Endometrium (tissue), 2 donors: ENCODE measurements around the gene MAP7D3.
"Not testable (repeated sequence)": the region's sequence is repeated elsewhere in the genome, so short reads cannot be mapped to it uniquely, and the experiment has no call there.

Source experiments
- FAIRE-seq: peaks from 2 replicates; lab custom pipeline; 2012; peaks lifted over from hg19 to GRCh38; lab: Jason Lieb, UNC
- donor health status: control.
- donor health status: control.

Gene MAP7D3

DNA sequence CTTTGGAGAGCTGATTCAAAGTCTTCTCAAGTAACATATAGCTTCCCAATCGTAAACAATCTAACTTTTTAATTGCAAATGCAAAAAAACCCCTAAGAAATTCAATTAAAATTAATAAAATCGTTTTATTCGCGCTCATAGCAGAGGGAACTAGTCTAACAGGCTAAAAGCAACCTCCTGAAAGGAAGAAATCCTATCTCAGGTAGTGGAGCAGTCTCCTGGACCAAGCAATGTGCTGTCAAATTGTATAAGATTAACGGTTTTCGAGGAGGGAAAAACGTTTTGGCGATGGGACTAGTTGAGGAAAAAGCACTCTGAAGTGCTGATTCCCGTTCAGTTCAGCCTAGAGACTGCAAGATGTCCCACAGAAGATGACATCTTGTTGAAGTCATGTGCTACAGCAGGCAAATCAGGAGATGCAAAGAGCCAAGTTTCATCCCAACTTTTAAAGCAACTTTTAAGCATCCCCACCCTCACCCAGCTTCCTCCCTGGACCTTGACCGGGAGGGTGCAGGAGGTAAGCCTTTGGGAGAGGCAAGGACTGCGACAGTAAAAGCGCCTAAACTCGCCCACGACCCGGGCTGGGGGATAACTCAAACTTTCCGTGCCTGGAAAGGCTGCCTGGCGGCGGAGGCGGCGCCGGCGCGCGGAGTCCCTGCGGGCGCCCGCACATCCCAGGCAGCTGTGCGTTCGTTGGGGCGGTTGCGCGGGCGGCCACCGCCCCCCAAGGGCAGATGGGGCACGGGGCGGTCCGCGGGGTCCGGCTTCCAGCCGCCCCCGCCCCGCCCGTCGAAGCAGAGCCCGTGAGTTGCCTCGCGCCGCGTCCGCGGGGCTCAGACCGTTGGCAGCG is 784 bp downstream of the MAP7D3 start:
- no peak for FAIRE-seq

DNA sequence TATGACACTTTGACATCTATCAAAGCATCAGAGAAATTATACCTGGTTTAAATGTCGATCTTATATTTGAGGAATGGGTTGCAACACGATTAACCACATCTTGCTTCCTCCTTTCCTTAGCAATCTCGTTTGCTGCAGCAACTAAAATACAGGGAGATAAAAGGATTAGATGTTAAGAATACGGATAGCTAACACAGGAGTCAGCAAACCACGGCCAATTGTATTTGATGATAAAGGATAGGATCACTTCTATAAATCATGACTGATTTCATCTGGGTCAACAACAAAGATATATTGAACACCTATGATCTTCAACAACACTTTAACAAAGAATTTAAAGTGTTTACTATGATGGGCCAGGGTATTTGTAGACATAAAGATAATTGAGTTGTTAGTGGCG is 5.0 kb downstream of the MAP7D3 start:
- no peak for FAIRE-seq

- FAIRE-seq, result not testable (repeated sequence)
These were observed 13.4 kb downstream of the MAP7D3 start for GRCh38 chrX:136237849-136238248.

DNA sequence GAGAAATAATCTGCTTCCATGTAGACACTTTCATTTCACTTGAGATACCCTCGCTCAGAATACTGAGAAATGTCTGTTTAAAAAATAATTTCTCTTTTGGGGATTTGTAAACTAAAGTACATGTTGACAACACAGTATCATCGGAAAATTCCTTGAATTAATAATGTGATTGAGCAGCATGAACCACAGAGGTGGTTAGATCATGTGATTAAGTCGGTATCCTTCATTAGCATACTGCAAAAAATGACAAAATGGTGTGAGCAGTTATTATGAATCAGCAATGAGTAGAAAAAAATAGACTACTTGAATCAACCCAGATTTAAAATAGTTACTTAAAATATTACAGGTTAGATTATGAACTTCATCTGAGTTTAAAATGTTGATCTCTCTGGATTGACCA is 14.1 kb downstream of the MAP7D3 start:
- FAIRE-seq, result no peak

DNA sequence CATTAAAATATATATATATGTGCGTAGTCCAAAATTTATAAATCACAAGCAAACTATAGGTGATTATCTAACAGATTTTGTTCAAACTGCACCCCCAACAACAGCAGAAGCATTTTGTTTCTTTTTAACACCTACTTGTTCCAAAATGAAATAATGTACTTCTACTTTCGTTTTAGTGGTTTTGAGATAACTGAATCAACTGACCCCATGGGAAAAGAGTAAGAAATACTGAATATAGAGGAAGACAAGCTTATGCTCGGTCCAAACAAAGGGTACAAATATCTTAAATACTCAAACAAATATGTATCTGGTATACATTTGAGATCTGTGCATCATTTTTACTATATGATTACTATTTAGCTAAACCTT is 22.4 kb downstream of the MAP7D3 start:
- FAIRE-seq, result no peak

DNA sequence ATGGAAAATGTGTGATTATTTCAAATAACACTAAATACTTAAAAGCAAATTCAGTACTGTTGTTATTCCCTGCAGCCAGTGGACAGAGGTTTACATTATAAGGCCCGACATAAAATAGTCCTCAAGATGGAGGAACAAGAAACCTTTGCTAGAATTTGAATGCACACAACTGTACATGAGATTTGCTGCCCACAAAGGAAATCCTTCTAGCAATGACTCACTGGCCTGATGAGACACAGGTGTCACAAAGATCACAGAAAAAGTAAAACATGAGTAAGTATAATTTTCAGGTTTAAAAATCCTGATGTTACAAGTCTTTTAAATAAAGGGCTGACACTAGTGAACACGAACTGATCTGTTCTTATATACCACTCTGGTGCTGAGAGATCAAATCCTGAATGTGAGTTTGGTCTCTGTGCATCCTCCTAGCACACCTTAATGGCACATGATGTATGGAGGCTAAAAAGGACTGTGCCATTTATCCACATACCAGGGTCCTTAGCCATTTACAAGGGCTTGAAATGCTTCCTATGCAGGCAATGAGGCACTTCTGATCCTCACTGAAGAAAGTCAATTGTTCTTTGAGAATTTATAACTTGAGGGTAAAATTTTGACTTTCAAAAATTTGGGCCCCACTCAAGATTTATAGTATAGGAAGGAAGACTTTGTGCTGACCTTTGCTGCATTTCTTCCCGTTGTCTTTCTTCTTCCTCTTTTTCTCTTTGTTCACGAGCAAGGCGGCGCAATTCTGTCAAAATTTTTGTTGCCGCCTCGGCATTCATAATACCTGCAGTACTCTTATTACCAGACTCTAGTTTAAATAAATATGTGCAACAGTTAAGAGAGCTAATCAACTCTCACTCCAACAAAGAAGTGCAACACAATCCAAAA is 23.0 kb downstream of the MAP7D3 start:
- no peak for FAIRE-seq

DNA sequence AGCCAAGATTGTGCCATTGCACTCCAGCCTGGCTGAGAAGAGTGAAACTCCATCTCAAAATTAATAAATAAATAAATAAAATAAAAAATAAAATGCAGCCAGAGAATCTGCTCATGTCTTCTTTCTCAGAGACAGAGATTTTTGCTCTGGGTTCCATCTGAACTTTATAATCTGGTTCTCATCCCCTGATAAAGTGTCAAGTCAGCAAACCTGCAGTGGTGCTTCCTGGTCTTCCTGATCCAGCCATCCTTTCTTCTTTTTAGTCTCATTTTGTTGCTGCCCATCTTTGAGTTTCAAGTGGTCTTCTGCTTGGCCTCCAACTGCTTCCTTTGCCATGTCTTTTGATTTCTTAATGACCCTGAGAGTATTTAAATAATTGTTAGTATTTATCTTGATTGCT is 24.1 kb downstream of the MAP7D3 start:
- FAIRE-seq, result no peak

- no peak for FAIRE-seq
These were observed 29.2 kb downstream of the MAP7D3 start for GRCh38 chrX:136221851-136222513.

GRCh38 chrX:136220951-136221350 is 30.2 kb downstream of the MAP7D3 start:
- FAIRE-seq, result no peak

DNA sequence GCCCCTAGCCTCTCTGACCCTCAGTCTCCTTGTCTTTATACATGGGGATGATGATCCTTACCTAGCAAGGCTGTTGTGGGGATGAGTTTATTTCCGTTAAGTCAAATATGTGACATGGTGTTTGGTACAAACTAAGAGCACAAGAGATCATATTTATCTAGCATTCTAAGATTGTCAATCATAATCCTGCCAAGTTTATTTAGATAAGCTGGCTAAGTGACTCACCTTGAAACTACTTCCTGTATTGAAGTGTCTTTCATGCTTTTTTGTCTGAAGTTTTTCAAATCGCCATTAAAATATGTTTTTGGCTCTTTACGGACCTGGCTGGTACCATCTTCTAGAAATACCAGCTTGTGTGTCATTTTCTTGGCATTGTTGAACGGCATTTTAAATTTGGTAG is 30.7 kb downstream of the MAP7D3 start:
- no peak for FAIRE-seq

- no peak for FAIRE-seq
These were observed 31.3 kb downstream of the MAP7D3 start for GRCh38 chrX:136219893-136220292.

DNA sequence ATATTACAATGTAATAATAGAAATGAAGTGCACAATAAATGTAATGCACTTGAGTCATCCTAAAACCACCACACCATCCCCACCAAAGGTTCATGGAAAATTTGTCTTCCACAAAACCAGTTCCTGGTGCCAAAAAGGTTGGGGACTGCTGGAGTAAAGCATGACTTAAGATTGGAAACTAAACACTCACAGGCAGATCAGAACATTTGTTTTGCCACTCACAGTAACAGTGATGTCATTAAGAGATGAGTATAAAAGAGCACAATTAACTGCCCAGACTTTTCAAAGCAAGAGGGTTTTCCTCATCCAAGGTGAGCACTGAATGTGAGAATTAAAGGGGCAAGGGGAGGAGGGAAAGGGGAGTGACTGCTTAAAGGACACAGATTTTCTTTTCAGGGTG is 35.6 kb downstream of the MAP7D3 start:
- FAIRE-seq, result no peak

GRCh38 chrX:136214551-136214950 is 36.6 kb downstream of the MAP7D3 start:
- FAIRE-seq, result no peak

DNA sequence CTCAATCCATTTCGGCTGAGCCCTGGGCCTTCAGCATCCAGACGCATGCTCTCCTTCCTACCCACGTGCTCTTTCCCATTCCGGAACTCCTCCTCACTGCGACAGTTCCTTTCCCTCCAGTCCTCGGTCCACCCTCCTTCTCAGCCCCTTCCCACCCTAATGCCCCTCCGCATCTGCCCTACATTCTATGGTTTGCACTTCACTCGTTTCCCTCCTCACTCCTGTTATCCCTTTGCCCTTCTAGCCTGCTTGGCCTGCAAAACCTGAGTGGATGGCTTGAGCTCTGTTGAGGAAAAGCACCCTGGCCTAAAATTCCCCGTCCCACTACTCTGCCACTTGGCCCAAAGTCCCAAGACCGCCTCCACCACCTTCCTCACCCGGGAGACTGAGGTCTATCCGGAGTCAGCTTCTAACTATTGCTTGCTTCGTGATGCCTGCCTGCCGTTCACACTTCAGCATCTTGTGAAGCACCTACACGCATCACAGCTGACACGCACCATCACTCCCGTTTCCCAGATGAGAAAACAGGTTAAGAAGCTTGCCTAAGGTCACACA is 38.6 kb downstream of the MAP7D3 start:
- no peak for FAIRE-seq

- FAIRE-seq, result no peak
These were observed 39.2 kb downstream of the MAP7D3 start for GRCh38 chrX:136211766-136212556.

DNA sequence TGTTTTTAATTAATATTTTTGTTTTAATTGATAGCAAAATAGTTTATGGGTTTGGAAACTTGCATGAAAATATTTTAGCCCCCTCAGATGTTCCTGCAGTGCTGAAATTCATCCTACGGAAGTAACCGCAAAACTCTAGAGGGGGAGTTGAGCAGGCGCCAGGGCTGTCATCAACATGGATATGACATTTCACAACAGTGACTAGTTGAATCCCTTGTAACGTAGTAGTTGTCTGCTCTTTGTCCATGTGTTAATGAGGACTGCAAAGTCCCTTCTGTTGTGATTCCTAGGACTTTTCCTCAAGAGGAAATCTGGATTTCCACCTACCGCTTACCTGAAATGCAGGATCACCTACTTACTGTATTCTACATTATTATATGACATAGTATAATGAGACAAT is 40.4 kb downstream of the MAP7D3 start:
- no peak for FAIRE-seq

DNA sequence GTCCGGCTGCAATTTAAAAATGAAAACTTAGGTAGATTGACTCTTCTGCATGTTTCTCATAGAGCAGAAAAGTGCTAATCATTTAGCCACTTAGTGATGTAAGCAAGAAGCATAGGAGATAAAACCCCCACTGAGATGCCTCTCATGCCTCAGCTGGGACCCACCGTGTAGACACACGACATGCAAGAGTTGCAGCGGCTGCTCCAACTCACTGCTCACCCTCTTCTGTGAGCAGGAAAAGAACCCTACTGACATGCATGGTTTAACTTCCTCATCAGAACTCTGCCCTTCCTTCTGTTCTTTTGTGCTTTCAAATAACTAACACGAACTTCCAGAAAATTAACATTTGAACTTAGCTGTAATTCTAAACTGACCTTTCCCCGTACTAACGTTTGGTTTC is 41.0 kb downstream of the MAP7D3 start:
- no peak for FAIRE-seq

DNA sequence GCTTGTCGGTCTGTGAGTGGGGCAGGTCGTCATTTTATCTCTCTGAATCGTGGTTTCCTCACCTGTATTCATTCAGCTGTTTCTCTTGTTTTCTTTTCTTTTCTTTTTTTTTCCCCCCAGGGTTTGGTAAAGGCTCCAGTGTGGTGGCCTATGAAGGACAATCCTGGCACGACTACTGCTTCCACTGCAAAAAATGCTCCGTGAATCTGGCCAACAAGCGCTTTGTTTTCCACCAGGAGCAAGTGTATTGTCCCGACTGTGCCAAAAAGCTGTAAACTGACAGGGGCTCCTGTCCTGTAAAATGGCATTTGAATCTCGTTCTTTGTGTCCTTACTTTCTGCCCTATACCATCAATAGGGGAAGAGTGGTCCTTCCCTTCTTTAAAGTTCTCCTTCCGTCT is 41.4 kb downstream of the MAP7D3 start:
- no peak for FAIRE-seq

DNA sequence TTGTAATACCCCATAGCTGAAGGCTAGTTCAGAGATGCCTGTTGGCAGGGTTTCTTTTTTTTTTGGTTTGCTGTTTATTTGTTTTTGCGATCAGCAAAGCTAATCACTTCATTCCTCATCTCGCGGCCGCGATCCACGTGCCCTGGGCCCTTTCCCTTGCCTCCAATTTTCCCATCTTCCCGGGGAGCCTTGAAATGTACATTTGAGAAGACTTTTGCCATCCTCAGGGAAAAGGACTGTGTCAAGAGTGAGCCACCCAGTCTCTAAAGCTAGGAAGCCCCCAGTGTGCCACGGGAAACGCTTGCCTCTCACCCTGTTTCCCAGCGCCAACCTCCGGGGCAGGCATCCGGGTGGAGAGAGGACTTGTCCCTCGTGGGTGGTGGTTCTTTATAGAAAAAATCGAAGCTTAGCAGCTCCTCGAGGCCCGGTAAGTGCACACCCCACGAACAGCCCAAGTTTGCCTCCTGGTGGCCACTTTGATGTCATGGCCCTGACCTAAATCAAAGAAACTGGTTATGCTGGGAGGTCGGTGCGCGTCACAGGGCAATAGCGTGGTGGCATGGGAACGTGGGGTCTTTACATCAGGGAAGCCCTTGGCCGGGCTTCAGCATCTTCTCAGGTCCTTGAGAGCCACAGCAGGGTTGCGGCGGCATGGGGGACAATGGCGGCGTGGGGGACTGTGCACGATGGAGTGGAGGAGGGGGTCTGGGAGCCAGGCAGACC is 42.0 kb downstream of the MAP7D3 start:
- FAIRE-seq, result no peak

- FAIRE-seq, result no peak
These were observed 43.7 kb downstream of the MAP7D3 start for GRCh38 chrX:136207546-136207945.

DNA sequence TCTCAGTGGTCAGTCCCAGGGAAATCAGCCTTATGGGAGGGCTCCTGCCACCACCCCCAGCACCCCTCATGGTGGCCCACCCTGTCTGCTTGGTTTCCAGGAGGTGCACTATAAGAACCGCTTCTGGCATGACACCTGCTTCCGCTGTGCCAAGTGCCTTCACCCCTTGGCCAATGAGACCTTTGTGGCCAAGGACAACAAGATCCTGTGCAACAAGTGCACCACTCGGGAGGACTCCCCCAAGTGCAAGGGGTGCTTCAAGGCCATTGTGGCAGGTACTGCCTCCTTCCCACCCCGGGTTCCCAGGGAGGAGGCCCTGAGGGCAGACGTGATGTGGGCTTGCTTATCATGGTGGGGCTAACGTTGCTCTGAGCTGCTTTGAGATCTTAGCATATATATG is 44.3 kb downstream of the MAP7D3 start:
- no peak for FAIRE-seq
